ENCODE results near the gene KRT75.

Gene KRT75

DNA sequence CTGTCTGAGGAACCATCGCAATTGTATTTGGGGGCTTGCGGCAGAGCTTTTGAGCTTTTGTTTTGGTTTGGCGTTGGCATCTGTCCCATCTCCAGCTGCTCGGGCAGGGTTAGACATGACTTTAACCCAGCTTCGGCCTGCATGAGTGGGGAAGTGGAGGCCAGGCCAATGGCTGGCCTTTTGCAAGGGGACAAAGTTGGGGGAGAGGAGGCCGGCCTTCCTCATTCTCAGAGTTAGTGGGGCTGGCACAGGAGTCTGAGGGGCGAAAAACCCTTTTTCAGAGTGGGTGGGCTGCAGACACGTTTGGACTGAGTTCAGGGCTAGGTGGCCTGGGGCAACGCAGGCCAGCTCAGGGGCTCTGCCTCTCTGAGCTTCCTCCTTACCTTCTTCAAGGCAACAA, 33.3 kb downstream of the KRT75 start (continued):
- TF ChIP-seq, protein P1, sequence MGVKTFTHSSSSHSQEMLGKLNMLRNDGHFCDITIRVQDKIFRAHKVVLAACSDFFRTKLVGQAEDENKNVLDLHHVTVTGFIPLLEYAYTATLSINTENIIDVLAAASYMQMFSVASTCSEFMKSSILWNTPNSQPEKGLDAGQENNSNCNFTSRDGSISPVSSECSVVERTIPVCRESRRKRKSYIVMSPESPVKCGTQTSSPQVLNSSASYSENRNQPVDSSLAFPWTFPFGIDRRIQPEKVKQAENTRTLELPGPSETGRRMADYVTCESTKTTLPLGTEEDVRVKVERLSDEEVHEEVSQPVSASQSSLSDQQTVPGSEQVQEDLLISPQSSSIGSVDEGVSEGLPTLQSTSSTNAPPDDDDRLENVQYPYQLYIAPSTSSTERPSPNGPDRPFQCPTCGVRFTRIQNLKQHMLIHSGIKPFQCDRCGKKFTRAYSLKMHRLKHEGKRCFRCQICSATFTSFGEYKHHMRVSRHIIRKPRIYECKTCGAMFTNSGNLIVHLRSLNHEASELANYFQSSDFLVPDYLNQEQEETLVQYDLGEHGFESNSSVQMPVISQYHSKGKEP (tag by site-specific recombination; IDR thresholded peaks at IDR 0.05), result no peak

DNA sequence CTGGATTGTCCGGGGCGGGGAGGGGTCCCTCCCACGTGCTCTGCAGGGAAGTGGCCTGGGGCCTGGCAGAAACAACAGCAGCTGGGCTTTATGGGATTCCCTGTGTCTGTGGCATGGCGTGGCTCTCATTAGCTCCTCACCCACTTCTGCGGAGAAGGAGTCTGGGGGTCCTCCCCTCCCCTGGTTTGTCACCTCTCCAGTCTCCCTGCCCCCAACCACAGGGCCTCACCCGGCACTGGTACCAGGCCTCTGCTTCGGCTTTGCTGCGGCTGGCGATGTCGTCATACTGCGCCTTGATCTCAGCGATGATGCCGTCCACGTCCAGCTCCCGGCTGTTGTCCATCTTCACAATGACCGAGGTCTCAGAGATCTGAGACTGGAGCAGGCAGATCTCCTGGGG, 34.4 kb downstream of the KRT75 start:
- no peaks in the 10 kb centered on the region for H3K36me3 ChIP-seq (ENCODE audit: control insufficient read depth in 2 of 2, insufficient read depth in 1 of 2, low read length in 2 of 2)
- no peak overlapping the region for H3K27ac ChIP-seq (ENCODE audit: extremely low read depth, low read depth, low read length)
- ChIA-PET POLR2A (no interaction called here), CTCF (interaction anchor here (1.1 to 1.6 kb wide), 2 partner anchors 27 to 471 kb away, joined by 4 read pairs; no protein-coding TSS in a partner anchor)
- H3K4me3 ChIP-seq (ENCODE audit: low read depth, low read length), result no peak overlapping the region
- no peaks in the 10 kb centered on the region for H3K4me1 ChIP-seq (ENCODE audit: control insufficient read depth, insufficient read depth, low read length)
- H3K9me3 ChIP-seq (ENCODE audit: control insufficient read depth, insufficient read depth, low read depth, low read length), result no peaks in the 10 kb centered on the region
- peak; percentile 13; the same call in 1 of the 2 replicates for TF ChIP-seq ZIC2 (tag by site-specific recombination; IDR thresholded peaks at IDR 0.05)
- TF ChIP-seq ZNF776 (tag by site-specific recombination; IDR thresholded peaks at IDR 0.05; ENCODE audit: borderline replicate concordance), result no peak
- no peak for TF ChIP-seq ZNF701 (tag by site-specific recombination; IDR thresholded peaks at IDR 0.05)
- TF ChIP-seq ZNF660 (tag by site-specific recombination; IDR thresholded peaks at IDR 0.05), result no peak
- no peak for TF ChIP-seq SALL2 (tag by site-specific recombination; IDR thresholded peaks at IDR 0.05; ENCODE audit: borderline replicate concordance)
- no peak for TF ChIP-seq ZNF76 (tag by site-specific recombination; IDR thresholded peaks at IDR 0.05; ENCODE audit: borderline replicate concordance, low read depth)
- TF ChIP-seq, protein P2, sequence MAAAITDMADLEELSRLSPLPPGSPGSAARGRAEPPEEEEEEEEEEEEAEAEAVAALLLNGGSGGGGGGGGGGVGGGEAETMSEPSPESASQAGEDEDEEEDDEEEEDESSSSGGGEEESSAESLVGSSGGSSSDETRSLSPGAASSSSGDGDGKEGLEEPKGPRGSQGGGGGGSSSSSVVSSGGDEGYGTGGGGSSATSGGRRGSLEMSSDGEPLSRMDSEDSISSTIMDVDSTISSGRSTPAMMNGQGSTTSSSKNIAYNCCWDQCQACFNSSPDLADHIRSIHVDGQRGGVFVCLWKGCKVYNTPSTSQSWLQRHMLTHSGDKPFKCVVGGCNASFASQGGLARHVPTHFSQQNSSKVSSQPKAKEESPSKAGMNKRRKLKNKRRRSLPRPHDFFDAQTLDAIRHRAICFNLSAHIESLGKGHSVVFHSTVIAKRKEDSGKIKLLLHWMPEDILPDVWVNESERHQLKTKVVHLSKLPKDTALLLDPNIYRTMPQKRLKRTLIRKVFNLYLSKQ (tag by site-specific recombination; IDR thresholded peaks at IDR 0.05; ENCODE audit: borderline replicate concordance), result no peak
- TF ChIP-seq ZNF843 (tag by site-specific recombination; IDR thresholded peaks at IDR 0.05), result no peak

DNA sequence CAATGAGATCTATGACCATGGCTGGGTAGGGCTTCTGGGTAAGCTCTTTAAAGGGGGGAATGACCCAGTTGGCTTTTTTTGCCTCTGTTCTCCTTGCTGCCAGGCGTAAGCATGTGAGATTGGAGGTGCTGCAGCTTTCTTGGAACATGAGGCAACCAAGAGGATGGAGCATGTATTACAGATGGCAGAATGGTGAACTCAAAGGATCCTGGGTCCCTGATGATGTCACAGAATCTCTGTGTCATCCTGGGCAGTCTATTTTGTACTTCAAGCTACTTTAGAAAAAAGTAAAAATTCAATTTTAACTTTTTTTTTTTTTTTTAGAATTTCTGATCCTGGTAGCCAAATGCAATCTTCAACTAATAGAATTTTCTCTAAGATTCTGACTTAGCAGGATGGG, 36.0 kb downstream of the KRT75 start:
- H3K4me3 ChIP-seq (ENCODE audit: low read depth, low read length), result no peak overlapping the region
- H3K4me1 ChIP-seq (ENCODE audit: control insufficient read depth, insufficient read depth, low read length), result no peaks in the 10 kb centered on the region
- H3K27ac ChIP-seq (ENCODE audit: extremely low read depth, low read depth, low read length), result no peak overlapping the region
- ChIA-PET CTCF (interaction anchor here (0.6 to 2.1 kb wide), 8 partner anchors 14 to 487 kb away, joined by 3 to 9 read pairs (median 4); no protein-coding TSS in a partner anchor), POLR2A (no interaction called here)
- H3K36me3 ChIP-seq (ENCODE audit: control insufficient read depth in 2 of 2, insufficient read depth in 1 of 2, low read length in 2 of 2), result no peaks in the 10 kb centered on the region
- TF ChIP-seq ZNF521 (tag by site-specific recombination; IDR thresholded peaks at IDR 0.05) (no peak), ZNF248 (tag by site-specific recombination; IDR thresholded peaks at IDR 0.05) (no peak), ZNF549 (tag by site-specific recombination; IDR thresholded peaks at IDR 0.05) (no peak), ZNF555 (tag by site-specific recombination; conservative IDR thresholded peaks at IDR 0.05) (no peak), ZNF146 (tag by site-specific recombination; IDR thresholded peaks at IDR 0.05) (no peak), ZNF501 (tag by site-specific recombination; IDR thresholded peaks at IDR 0.05) (no peak), ZNF701 (tag by site-specific recombination; IDR thresholded peaks at IDR 0.05) (no peak), ZSCAN23 (tag by site-specific recombination; IDR thresholded peaks at IDR 0.05) (no peak), KLF16 (tag by site-specific recombination; IDR thresholded peaks at IDR 0.05) (no peak)
- TF ChIP-seq, protein P3, sequence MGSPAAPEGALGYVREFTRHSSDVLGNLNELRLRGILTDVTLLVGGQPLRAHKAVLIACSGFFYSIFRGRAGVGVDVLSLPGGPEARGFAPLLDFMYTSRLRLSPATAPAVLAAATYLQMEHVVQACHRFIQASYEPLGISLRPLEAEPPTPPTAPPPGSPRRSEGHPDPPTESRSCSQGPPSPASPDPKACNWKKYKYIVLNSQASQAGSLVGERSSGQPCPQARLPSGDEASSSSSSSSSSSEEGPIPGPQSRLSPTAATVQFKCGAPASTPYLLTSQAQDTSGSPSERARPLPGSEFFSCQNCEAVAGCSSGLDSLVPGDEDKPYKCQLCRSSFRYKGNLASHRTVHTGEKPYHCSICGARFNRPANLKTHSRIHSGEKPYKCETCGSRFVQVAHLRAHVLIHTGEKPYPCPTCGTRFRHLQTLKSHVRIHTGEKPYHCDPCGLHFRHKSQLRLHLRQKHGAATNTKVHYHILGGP (tag by site-specific recombination; IDR thresholded peaks at IDR 0.05), result no peak
- TF ChIP-seq, protein P4, sequence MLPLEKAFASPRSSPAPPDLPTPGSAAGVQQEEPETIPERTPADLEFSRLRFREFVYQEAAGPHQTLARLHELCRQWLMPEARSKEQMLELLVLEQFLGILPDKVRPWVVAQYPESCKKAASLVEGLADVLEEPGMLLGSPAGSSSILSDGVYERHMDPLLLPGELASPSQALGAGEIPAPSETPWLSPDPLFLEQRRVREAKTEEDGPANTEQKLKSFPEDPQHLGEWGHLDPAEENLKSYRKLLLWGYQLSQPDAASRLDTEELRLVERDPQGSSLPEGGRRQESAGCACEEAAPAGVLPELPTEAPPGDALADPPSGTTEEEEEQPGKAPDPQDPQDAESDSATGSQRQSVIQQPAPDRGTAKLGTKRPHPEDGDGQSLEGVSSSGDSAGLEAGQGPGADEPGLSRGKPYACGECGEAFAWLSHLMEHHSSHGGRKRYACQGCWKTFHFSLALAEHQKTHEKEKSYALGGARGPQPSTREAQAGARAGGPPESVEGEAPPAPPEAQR (tag by site-specific recombination; IDR thresholded peaks at IDR 0.05), result no peak
- no peaks in the 10 kb centered on the region for H3K9me3 ChIP-seq (ENCODE audit: control insufficient read depth, insufficient read depth, low read depth, low read length)

Data from HEK293 (cell line).